T-helper 1 cell treated with Interleukin-12 subunit alpha and Interleukin-12 subunit beta and Interleukin-4 antibody, amounts not matched to agents 30 ng/mL and 1 ng/mL, for 36 hours (primary cell): ENCODE data around the gene PAFAH1B1. TPM values are rescaled to one million over a fixed set of nuclear protein-coding genes. Genes with fewer than 3 reads are reported as not detected.
"Not testable (repeated sequence)": the region's sequence is repeated elsewhere in the genome, so short reads cannot be mapped to it uniquely, and the experiment has no call there.

Experiments
- intact Hi-C: fragments of 100-400 bp; cut with micrococcal nuclease; formaldehyde crosslinking; loops from one replicate; pipeline ENCODE4 v1.15.1; 2024
- total RNA-seq: library from RNA; stranded (reverse); gene quantifications from 2 replicates; pipeline ENCODE4 v1.2.3, GENCODE V29; 2022

PAFAH1B1 gene
- total RNA-seq, 1 donor from 2014 or later: 191 TPM

- intact Hi-C loops: no loop called here
These were observed 41.0 kb downstream of the PAFAH1B1 start for GRCh38 chr17:2634361-2634960.

DNA sequence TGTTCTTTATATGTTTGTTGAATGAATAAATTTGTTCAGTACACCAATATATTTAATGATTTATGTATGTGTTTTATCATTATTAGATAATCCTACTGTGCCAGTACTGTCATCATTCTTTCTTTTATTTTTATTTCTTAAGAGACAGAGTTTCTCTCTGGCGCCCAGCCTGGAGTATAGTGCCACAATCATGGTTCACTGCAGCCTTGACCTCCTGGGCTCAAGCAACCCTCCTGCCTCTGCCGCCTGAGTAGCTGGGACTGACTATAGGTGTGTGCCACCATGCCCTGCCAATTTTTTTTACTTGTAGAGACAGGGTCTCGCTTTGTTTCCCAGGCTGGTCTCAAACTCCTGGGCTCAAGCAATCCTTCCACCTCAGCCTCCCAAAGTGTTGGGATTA is 41.8 kb downstream of the PAFAH1B1 start:
- intact Hi-C loops: no loop called here

DNA sequence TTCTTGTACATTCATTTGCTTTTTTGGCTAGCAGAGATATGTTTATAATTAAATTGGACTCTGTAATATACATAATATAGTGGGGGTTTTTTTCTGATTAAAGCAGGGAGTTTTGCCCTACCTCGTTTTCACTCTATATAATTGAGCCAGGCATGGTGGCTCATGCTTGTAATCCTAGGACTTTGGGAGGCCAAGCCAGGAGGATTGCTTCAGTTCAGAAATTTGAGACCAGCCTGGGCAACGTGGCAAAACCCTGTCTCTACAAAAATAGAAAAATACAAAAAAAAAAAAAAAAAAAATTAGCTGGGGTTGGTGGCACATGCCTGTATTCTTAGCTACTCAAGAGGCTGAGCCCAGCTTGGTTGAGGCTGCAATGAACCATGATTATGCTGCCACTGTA is 42.2 kb downstream of the PAFAH1B1 start:
- intact Hi-C loops: no loop called here

- intact Hi-C loops: no loop called here
These were observed 42.9 kb downstream of the PAFAH1B1 start for GRCh38 chr17:2636169-2636930.

- intact Hi-C loops: no loop called here
These were observed 44.0 kb downstream of the PAFAH1B1 start for GRCh38 chr17:2637422-2637821.

DNA sequence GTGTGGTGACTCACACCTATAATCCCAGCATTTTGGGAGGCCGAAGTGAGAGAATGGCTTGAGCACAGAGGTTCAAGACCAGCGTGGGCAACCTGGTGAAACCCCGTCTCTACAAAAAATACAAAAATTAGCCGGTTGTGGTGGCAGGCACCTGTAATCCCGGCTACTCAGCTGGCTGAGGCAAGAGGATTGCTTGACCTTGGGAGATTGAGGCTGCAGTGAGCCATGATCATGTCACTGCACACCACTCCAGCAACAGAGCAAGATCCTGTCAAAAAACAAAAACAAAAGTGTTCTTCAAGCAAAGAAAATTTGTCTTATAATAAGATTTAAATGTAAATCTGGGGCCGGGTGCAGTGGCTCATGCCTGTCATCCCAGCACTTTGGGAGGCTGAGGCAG is 51.5 kb downstream of the PAFAH1B1 start:
- intact Hi-C loops: no loop called here

GRCh38 chr17:2647957-2648356 is 54.5 kb downstream of the PAFAH1B1 start:
- intact Hi-C loops: no loop called here

- intact Hi-C loops: no loop called here
These were observed 55.7 kb downstream of the PAFAH1B1 start for GRCh38 chr17:2649191-2649590.

GRCh38 chr17:2652911-2653310 is 59.5 kb downstream of the PAFAH1B1 start:
- intact Hi-C loops: not testable (repeated sequence)

DNA sequence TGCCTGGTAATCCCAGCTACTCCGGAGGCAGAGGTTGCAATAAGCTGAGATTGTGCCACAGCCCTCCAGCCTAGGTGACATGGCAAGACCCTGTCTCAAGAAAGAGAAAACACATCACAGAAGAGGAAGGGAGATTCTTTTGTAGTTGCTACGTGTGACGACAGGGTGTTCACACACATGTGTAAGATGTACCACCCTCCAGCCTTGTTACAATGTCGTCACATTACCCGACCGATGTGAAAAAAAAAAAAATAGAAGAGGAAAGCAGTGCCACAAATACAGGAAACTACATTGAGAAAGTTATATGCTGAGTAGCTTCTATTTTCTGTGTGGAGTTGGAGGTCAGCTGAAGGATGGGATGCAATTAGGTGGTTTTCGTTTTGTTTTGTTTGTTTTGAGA is 62.1 kb downstream of the PAFAH1B1 start:
- intact Hi-C loops: no loop called here

DNA sequence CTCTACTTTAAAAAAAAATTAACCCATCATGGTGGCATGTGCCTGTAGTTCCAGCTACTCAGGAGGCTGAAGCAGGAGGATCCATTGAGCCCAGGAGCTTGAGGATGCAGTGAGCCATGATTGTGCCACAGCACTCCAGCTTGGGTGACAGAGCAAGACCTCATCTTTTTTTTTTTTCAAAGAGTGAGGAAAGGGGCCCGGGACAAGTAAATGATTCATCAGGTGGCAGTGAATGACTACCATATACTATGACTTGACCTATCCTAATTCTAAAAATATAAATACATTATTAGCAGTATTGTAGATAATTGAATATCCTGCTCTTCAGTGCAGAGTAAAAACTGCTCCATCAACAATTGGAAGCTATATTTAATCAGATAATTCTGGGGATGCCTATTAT is 62.8 kb downstream of the PAFAH1B1 start:
- intact Hi-C loops: no loop called here

DNA sequence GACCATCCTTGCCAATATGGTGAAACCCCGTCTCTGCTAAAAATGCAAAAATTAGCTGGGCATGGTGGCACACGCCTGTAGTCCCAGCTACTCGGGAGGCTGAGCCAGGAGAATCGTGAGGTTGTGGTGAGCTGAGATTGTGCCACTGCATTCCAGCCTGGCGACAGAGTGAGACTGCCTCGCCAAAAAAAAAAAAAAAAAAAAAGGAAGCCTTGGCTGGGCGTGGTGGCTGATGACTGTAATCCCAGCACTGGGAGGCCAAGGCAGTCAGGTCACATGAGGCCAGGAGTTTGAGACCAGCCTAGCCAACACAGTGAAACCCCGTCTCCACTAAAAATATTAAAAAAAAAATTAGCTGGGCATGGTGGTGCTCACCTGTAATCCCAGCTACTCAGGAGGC is 65.9 kb downstream of the PAFAH1B1 start:
- intact Hi-C loops: not testable (repeated sequence)

GRCh38 chr17:2660410-2660809 is 67.0 kb downstream of the PAFAH1B1 start:
- intact Hi-C loops: not testable (repeated sequence)

GRCh38 chr17:2672026-2672425 is 78.6 kb downstream of the PAFAH1B1 start:
- intact Hi-C loops: no loop called here

DNA sequence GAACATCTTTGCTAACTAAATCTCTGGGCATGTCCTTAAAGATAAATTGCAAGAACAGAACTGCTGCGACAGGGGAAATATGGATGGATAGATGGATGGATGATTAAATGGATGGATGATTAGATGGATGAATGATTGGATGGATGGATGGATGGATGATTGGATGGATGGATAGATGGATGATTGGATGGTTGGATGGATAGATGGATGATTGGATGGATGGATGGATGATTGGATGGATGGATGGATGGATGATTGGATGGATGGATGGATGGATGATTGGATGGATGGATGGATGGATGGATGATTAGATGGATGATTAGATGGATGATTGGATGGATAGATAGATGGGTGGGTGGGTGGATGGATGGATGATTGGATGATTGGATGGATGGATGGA is 85.8 kb downstream of the PAFAH1B1 start:
- intact Hi-C loops: loop anchor here (5.0 kb wide), 1 partner anchor 147 kb away; no protein-coding TSS in a partner anchor

DNA sequence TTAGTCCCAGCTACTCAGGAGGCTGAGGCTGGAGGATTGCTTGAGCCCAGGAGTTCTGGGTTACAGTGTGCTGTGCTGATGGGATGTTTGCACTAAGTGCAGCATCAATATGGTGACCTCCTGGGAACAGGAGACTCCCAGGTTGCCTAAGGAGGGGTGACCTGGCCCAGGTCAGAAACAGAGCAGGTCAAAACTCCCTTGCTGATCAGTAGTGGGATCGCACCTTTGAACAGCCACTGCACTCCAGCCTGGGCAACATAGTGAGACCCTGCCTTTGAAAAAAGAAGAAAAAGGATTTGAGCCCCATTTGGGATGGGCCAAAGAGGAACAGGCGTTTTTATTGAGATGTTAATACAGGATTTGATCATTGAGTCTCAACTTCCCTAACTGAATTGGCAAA is 87.5 kb downstream of the PAFAH1B1 start:
- intact Hi-C loops: no loop called here

DNA sequence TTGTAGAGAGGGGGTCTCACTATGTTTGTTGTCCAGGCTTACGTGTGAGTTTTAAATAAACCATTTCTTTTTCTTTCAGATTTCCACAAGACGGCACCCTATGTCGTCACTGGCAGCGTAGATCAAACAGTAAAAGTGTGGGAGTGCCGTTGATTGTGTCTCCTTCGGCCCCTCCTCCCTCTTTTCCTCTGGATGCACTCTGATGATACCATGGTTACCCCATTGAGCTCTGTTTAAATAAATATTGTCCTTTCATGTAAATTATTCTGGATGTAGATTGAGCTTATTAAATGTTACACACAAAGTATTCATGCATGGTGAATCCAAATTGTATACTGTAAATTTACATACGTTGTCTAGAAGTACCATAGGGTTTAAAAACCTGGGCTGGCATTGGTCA is 88.2 kb downstream of the PAFAH1B1 start:
- intact Hi-C loops: no loop called here

- intact Hi-C loops: no loop called here
These were observed 88.9 kb downstream of the PAFAH1B1 start for GRCh38 chr17:2682176-2682938.

GRCh38 chr17:2683912-2684311 is 90.5 kb downstream of the PAFAH1B1 start:
- intact Hi-C loops: no loop called here

DNA sequence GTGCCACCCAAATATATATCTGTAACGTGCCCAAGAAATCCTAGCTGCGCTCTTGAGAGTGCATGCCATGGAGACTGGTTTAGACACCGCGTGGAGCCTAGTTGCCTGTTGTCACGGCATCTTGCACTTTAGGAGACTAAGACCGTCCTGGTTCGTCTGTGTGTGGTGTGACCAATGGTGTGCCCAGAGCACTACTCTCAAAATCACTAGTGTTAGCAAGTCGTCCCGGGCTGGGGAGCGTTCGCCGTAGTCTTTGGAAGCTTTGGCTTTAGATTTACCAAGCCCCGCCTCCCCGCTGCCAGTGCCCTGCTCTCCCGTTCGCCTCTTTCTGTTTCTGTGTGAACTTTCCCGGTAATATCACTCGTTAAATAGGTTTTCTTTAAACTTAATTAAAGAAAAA is 91.1 kb downstream of the PAFAH1B1 start:
- intact Hi-C loops: no loop called here

- intact Hi-C loops: no loop called here
These were observed 92.2 kb downstream of the PAFAH1B1 start for GRCh38 chr17:2685696-2686095.

DNA sequence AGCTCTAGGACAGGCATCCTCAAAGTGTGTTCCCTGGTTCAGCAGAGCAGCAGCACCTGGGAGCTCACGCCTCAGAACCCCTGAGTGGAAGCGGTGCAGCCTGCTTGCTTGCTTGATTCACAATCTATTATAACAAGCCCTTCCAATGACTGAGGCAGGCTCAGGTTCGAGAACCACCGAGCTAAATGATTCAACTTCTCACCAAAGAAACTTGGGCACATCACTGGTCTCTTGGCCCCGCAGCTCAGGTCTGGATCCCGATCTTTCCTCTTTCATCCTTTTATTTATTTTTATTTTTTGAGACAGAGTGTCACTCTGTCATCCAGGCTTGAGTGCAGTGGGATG is 93.6 kb downstream of the PAFAH1B1 start:
- intact Hi-C loops: no loop called here
